Aorta (tissue), 5 donors: Measurements from ENCODE around the gene ABI3BP. TPM values are rescaled to one million over a fixed set of nuclear protein-coding genes. Genes with fewer than 3 reads are reported as not detected.
A peak's percentile ranks its signal among the peaks of the same experiment; 100 is the strongest.

Experiments
- ATAC-seq: fragments of 200-7000 bp; cut with Tn5 transposase; one replicate; pipeline ENCODE4 v1.9.1; 2022; ENCODE audit warnings: moderate library complexity; ENCODE audit not compliant: low FRiP score
- DNase-seq, 2 donors: peaks; one replicate each; pipeline ENCODE4 v3.0.0-alpha.2; 2020
- H3K27ac ChIP-seq, 2 donors: one replicate each; pipeline ENCODE4 v1.5.1; 2013; ENCODE audit warnings: low read length in 2 of 2, mild to moderate bottlenecking in 2 of 2, moderate library complexity in 2 of 2, control low read depth in 1 of 2, inconsistent platforms in 1 of 2, low read depth in 1 of 2
- H3K27me3 ChIP-seq, 2 donors: one replicate each; pipeline ENCODE4 v1.6.1; 2013; ENCODE audit warnings: control low read depth in 1 of 2, low read length in 1 of 2, mild to moderate bottlenecking in 1 of 2, moderate library complexity in 1 of 2; ENCODE audit not compliant: insufficient read depth in 2 of 2, control insufficient read depth in 1 of 2
- H3K36me3 ChIP-seq, 2 donors: one replicate each; pipeline ENCODE4 v1.6.1; 2013; ENCODE audit warnings: control low read depth in 1 of 2, low read length in 1 of 2, mild to moderate bottlenecking in 1 of 2; ENCODE audit not compliant: insufficient read depth in 2 of 2, control insufficient read depth in 1 of 2
- H3K4me1 ChIP-seq, 2 donors: one replicate each; pipeline ENCODE4 v1.6.1; 2013; ENCODE audit warnings: low read length in 2 of 2, control low read depth in 1 of 2, mild to moderate bottlenecking in 1 of 2, moderate library complexity in 1 of 2; ENCODE audit not compliant: insufficient read depth in 2 of 2, control insufficient read depth in 1 of 2
- H3K4me3 ChIP-seq, 2 donors: one replicate each; pipeline ENCODE4 v1.5.1; 2013; ENCODE audit warnings: low read length in 2 of 2, control low read depth in 1 of 2, mild to moderate bottlenecking in 1 of 2
- H3K9me3 ChIP-seq: one replicate; pipeline ENCODE4 v1.6.1; 2013; ENCODE audit warnings: mild to moderate bottlenecking, low read length; ENCODE audit not compliant: control insufficient read depth
- WGBS, 2 donors: extraction: QIAGEN DNeasy Blood & Tissue Kit; methylation state at CpG; one replicate each; pipeline ENCODE4 v1.1.7; 2013; 5-methylcytosine and 5-hydroxymethylcytosine counted together
- intact Hi-C, 2 donors: fragments of 100-400 bp; cut with DNase I; formaldehyde crosslinking; loops; one replicate each; pipeline versions ENCODE4 v1.14.2 to v1.15.0; 2022
- polyA plus RNA-seq, 2 donors: library from polyadenylated mRNA; stranded (reverse); fragments of 200-250 nt; gene quantifications; one replicate each; pipeline ENCODE4 v1.2.3, GENCODE V29; 2013
- total RNA-seq, 2 donors: library from RNA; stranded (reverse); fragmentation: NEBNext Ultra II Directional; extraction: Animal tissue kit (Norgen Biotek cat#: 25700); gene quantifications; one replicate each; pipeline ENCODE4 v1.2.1, GENCODE V29; 2021
- donor health status: healthy with polysubstance abuse.
- donor health status: Bipolar disorder and iron deficiency.
- donor health status: DM: no; HTN: no; CAD: no.
- donor health status: DM: no; HTN: no; CAD: no.
- donor health status: DM: yes; HTN: yes; CAD: no.

ABI3BP gene
- total and polyA plus RNA-seq, 4 donors, result 4.6 to 389 (median 115) TPM

DNA sequence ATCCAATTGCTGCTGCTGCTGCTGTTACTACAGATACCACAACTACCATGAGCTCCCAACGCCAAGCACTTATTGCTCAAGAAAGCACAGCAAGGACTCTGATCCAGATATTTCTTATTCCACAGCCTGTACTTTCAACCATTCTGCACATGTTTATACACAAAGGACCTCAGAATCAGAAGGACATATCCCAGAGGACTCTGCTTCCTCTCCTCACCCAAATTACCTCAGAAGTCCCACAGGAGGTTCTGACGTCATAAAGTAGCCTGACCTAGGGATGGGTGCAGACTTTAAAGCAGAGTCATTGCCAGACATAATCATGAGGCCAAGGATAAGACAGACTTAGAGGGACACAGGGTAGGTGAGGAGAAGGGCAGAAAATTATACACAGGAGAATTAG is 115.9 kb downstream of the ABI3BP start:
- WGBS, 2 donors, result 78 to 82% methylated on average over 2 of the region's 2 CpGs
- no peak for ATAC-seq

GRCh38 chr3:100875239-100875638 is 118.0 kb downstream of the ABI3BP start:
- H3K4me3 ChIP-seq, result no peak overlapping the region
- intact Hi-C loops, result no loop called here
- DNase-seq (no peak), ATAC-seq (no peak)
- WGBS, 2 donors, result 10 to 11% methylated on average over 5 of the region's 5 CpGs
- H3K4me1 ChIP-seq, result no peaks in the 10 kb centered on the region
- H3K27me3 ChIP-seq, result no peaks in the 10 kb centered on the region
- no peak overlapping the region for H3K27ac ChIP-seq
- no peaks in the 10 kb centered on the region for H3K36me3 ChIP-seq
- H3K9me3 ChIP-seq, result no peaks in the 10 kb centered on the region

More for the DNA sequence above, 115.9 kb downstream of the ABI3BP start:
- H3K27ac ChIP-seq, result no peak overlapping the region
- H3K27me3 ChIP-seq, result no peaks in the 10 kb centered on the region
- intact Hi-C loops, result no loop called here
- H3K4me1 ChIP-seq, result no peaks in the 10 kb centered on the region
- H3K9me3 ChIP-seq, result no peaks in the 10 kb centered on the region
- no peaks in the 10 kb centered on the region for H3K36me3 ChIP-seq
- no peak for DNase-seq
- H3K4me3 ChIP-seq, result no peak overlapping the region

DNA sequence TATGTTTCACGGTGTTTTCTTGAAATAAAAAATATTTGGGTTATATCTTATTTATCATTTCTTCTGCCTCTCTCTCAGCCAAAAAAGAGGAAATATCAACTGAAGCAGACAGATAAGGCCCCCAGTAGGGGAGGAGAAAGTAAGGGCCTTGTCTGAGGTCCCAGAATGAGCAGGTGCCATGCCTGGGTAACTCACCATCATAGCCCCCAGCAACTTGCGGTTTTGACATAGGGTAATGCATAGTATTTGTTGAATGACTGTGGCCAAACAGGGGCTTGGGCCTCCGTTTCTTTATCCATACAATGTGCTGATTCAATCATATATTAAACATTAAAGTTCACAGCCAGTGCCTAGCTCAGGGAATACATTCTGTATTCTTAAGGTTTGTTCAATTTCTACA is 119.6 kb downstream of the ABI3BP start:
- 93 to 95% methylated on average over 3 of the region's 3 CpGs for WGBS, 2 donors

DNA sequence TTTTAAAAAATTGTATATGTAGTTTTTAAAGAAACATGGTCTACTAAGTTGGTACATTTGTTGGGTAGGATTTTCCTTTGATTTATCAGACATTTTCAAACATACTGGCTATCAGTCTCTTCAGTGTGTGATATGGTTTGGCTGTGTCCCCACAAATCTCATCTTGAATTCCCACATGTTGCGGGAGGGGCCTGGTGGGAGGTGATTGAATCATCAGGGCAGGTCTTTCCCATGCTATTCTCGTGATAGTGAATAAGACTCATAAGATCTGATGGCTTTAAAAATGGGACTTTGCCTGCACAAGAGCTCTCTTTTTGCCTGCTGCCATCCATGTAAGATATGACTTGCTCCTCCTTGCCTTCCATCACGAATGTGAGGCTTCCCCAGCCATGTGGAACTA is 121.9 kb downstream of the ABI3BP start:
- H3K4me3 ChIP-seq, result no peak overlapping the region
- H3K9me3 ChIP-seq, result no peaks in the 10 kb centered on the region
- 62 to 80% methylated on average over 3 of the region's 3 CpGs for WGBS, 2 donors
- H3K4me1 ChIP-seq, result no peaks in the 10 kb centered on the region
- H3K27ac ChIP-seq, result no peak overlapping the region
- no peaks in the 10 kb centered on the region for H3K27me3 ChIP-seq
- H3K36me3 ChIP-seq, result no peaks in the 10 kb centered on the region
- intact Hi-C loops, result no loop called here
- ATAC-seq (no peak), DNase-seq (no peak)

More for the DNA sequence above, 119.6 kb downstream of the ABI3BP start:
- Histone ChIP-seq H3K9me3 (no peaks in the 10 kb centered on the region), H3K36me3 (no peaks in the 10 kb centered on the region), H3K27ac (no peak overlapping the region), H3K27me3 (no peaks in the 10 kb centered on the region), H3K4me1 (no peaks in the 10 kb centered on the region), H3K4me3 (no peak overlapping the region)
- intact Hi-C loops, result no loop called here
- no peak for ATAC-seq
- DNase-seq, result no peak

DNA sequence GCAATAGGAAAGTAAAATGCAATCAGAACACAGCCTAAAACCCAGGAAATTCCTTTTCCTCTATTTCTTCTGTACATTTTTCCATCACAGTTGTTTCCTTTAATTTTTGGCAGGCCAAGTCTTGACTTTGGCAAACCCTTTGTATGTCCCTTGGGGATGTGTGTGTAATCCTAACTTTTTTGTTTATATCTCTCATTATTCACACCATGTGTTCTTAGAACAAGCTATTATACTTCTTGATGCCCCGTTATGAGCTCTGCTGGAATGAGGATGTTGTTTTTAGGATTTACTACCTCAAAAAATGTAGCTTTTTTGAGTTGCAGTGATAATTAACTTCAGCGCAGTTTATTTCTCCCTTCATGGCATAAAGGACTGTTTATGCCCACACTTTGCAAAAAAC is 123.4 kb downstream of the ABI3BP start:
- Histone ChIP-seq H3K36me3 (no peaks in the 10 kb centered on the region), H3K4me3 (no peak overlapping the region), H3K4me1 (peaks cover 0 to 3% of the 10 kb centered on the region in 2 donors), H3K9me3 (no peaks in the 10 kb centered on the region), H3K27ac (no peak overlapping the region), H3K27me3 (no peaks in the 10 kb centered on the region)
- WGBS, 2 donors, result 10 to 12% methylated on average over 2 of the region's 2 CpGs
- peak; percentile 70 for ATAC-seq
- intact Hi-C loops, result loop anchor here in 1 of 2 donors (10.0 kb wide), 1 partner anchor 105 kb away; no protein-coding TSS in a partner anchor
- DNase-seq, result no peak

GRCh38 chr3:100868894-100869293 is 124.3 kb downstream of the ABI3BP start:
- Histone ChIP-seq H3K36me3 (no peaks in the 10 kb centered on the region), H3K9me3 (no peaks in the 10 kb centered on the region), H3K4me3 (no peak overlapping the region), H3K27ac (no peak overlapping the region), H3K4me1 (peaks cover 0 to 3% of the 10 kb centered on the region in 2 donors), H3K27me3 (no peaks in the 10 kb centered on the region)
- no peak for ATAC-seq
- intact Hi-C loops, result loop anchor here in 1 of 2 donors (10.0 kb wide), 1 partner anchor 104 kb away; no protein-coding TSS in a partner anchor
- 23 to 38% methylated on average over 3 of the region's 3 CpGs for WGBS, 2 donors
- no peak for DNase-seq

DNA sequence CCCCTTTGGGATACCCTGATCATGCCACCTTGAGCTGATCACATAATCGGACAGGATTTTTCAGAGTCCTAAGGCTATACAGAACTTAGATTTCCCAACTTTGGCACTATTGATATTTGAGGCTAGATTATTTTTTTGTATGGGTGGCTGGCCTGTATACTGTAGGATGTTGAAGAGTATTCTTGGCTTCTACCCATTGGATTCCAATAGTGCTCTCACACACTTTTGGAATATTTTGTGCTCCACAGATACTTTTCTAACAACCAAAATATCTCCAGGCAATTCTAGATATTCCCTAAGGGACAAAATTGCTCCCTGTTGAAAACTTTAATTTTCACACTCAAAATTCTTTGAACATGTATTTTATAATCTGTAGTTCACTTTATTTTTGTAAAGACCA is 125.1 kb downstream of the ABI3BP start:
- Histone ChIP-seq H3K36me3 (no peaks in the 10 kb centered on the region), H3K4me3 (no peak overlapping the region), H3K27me3 (no peaks in the 10 kb centered on the region), H3K4me1 (peaks cover 0 to 3% of the 10 kb centered on the region in 2 donors), H3K27ac (no peak overlapping the region), H3K9me3 (no peaks in the 10 kb centered on the region)
- intact Hi-C loops, result loop anchor here in 1 of 2 donors (10.0 kb wide), 1 partner anchor 103 kb away; no protein-coding TSS in a partner anchor
- ATAC-seq (no peak), DNase-seq (no peak)
- WGBS, 2 donors, result 92 to 100% methylated on average over 1 of the region's 1 CpG

DNA sequence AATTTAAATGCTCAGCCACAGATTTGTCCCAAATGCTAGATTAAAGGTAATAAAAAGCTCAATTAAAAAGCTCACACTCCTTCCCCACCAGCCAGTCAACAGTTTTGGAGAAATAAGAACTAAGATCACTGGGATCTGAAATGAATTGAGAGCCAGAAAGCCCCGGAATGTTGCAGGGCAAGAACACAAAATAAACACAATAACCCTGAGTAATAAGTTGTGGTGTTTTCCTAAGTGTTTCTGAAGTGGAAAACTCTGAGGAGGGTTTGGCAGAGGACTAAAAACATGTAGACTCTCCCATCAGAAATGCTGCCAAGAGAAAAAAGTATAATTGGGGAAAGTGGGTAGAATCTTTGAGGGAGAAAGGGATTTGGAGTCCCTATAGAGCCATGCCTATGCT is 127.8 kb downstream of the ABI3BP start:
- Histone ChIP-seq H3K36me3 (no peaks in the 10 kb centered on the region), H3K9me3 (no peaks in the 10 kb centered on the region), H3K27me3 (no peaks in the 10 kb centered on the region), H3K4me3 (no peak overlapping the region), H3K4me1 (peaks cover 0 to 3% of the 10 kb centered on the region in 2 donors), H3K27ac (no peak overlapping the region)
- intact Hi-C loops, result loop anchor here in 1 of 2 donors (10.0 kb wide), 1 partner anchor 101 kb away; no protein-coding TSS in a partner anchor
- DNase-seq (no peak), ATAC-seq (peak; percentile 54)
- 5 to 10% methylated on average over 1 of the region's 1 CpG for WGBS, 2 donors

DNA sequence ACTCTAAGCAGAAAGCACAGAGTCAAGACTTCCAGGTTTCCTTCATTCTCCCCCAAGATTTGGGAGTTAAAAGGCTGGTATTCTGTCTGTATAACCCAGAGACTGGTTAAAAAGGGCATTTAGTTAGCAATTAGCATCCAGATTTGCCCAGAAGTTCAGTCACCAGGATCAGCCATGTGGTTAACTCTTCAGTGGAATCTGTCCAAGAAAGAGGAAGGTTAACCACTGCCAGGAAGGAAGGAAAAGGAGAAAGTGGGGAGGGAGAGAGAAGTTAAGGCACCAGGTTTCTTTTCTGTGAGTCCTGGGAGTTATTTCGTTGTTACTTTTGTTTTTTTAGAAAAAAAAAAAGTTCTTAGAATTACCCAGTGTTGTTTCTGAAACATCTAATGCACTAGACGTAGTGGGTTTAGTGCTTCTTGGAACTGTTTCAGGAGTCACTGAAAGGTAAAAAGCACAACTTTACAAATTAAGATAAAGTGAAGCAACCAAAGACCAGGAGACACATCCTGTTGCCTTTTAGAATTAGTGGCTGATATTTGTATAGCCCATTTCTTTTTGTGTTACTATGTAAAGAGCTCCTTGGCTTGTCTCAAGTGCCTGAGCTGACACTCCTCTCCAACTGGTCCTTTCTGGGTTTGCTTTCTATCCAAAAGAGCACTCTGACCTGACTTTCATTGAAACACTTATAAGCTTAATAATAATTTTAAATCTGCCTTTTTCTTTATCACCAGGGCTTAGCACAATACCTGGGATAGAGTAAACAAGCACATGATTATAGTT is 128.6 kb downstream of the ABI3BP start:
- no peaks in the 10 kb centered on the region for H3K9me3 ChIP-seq
- no peak overlapping the region for H3K27ac ChIP-seq
- no peaks in the 10 kb centered on the region for H3K27me3 ChIP-seq
- ATAC-seq (no peak), DNase-seq (no peak)
- H3K36me3 ChIP-seq, result no peaks in the 10 kb centered on the region
- intact Hi-C loops, result loop anchor here in 1 of 2 donors (10.0 kb wide), 1 partner anchor 100 kb away; no protein-coding TSS in a partner anchor
- WGBS, 2 donors, result 8% methylated on average over 2 of the region's 2 CpGs
- no peak overlapping the region for H3K4me3 ChIP-seq
- peaks cover 0 to 3% of the 10 kb centered on the region in 2 donors for H3K4me1 ChIP-seq
